Prostate gland (tissue), 2 donors: ENCODE results near the gene CFAP53. TPM values are rescaled to one million over a fixed set of nuclear protein-coding genes. Genes with fewer than 3 reads are reported as not detected.

Experiments
- DNase-seq: peaks from one replicate; pipeline ENCODE4 v3.0.0-alpha.2; 2019; ENCODE audit warnings: low spot score
- H3K27ac ChIP-seq, 2 donors: fragments of 200-600 bp; sonication (generic); 2 replicates each; pipeline ENCODE4 v1.5.1; 2017 to 2019
- H3K27me3 ChIP-seq: fragments of 200-600 bp; sonication (generic); replicated peaks from 2 replicates; pipeline ENCODE4 v1.5.1; 2019; ENCODE audit not compliant: insufficient read depth
- H3K36me3 ChIP-seq, 2 donors: fragments of 200-600 bp; sonication (generic); 1 replicate in 1 of 2; 2 replicates in 1 of 2; pipeline versions ENCODE4 v1.5.1 to v1.8.1; 2017 to 2019
- H3K4me1 ChIP-seq: fragments of 200-600 bp; sonication (generic); replicated peaks from 2 replicates; pipeline ENCODE4 v1.5.1; 2019
- H3K4me3 ChIP-seq, 2 donors: fragments of 200-600 bp; sonication (generic); 2 replicates each; pipeline ENCODE4 v1.5.1; 2017 to 2019
- H3K9me3 ChIP-seq: fragments of 200-600 bp; sonication (generic); 2 replicates; pipeline ENCODE4 v1.5.1; 2017
- CTCF ChIP-seq, 4 experiments: fragments of 200-600 bp in 2 of 4; fragments of 450-650 bp in 2 of 4; sonication (generic) in 2 of 4; IDR thresholded peaks; 1 replicate in 3 of 4; 2 replicates in 1 of 4; pipeline ENCODE4 v1.5.1; 2016 to 2019; ENCODE audit warnings: antibody characterized with exemption in 4 of 4, mild to moderate bottlenecking in 2 of 4, moderate library complexity in 2 of 4
- POLR2A ChIP-seq: fragments of 450-650 bp; IDR thresholded peaks from one replicate; pipeline ENCODE4 v1.6.1; 2016; ENCODE audit warnings: antibody characterized with exemption, mild to moderate bottlenecking
- POLR2AphosphoS5 ChIP-seq: sonication (generic); formaldehyde crosslinking; IDR thresholded peaks from one replicate; pipeline ENCODE4 v1.6.1; 2017; ENCODE audit warnings: antibody characterized with exemption
- WGBS: methylation state at CpG from one replicate; pipeline ENCODE4 v1.1.5; 2018; 5-methylcytosine and 5-hydroxymethylcytosine counted together
- intact Hi-C: fragments of 100-400 bp; cut with DNase I; formaldehyde crosslinking; loops from one replicate; pipeline ENCODE4 v1.14.2; 2022
- total RNA-seq, 2 donors: library from RNA; depleted of rRNA; stranded (reverse); fragments of >200 nt; gene quantifications; one replicate each; pipeline ENCODE4 v1.1.0, GENCODE V29; 2016

CFAP53 gene
- total RNA-seq, 2 donors from 2014 or later = 0.59 to 4.7 TPM

- no peaks in the 10 kb centered on the region for H3K4me1 ChIP-seq
- DNase-seq = no peak
- TF ChIP-seq POLR2A (no peak), POLR2AphosphoS5 (no peak), CTCF (IDR thresholded peaks at IDR 0.05) (no peak)
- WGBS = 84% methylated on average over 5 of the region's 5 CpGs
- no peaks in the 10 kb centered on the region for H3K9me3 ChIP-seq
- H3K27ac ChIP-seq = no peak overlapping the region
- H3K36me3 ChIP-seq = peaks cover 44% of the 10 kb centered on the region in 2 donors
- no peak overlapping the region for H3K4me3 ChIP-seq
- no peaks in the 10 kb centered on the region for H3K27me3 ChIP-seq
- intact Hi-C loops = no loop called here
Observed at GRCh38 chr18:50272568-50272967, 6.3 kb upstream of the CFAP53 start.

GRCh38 chr18:50268022-50268747, 1.9 kb upstream of the CFAP53 start:
- no peak for DNase-seq
- WGBS = 33% methylated on average over 56 of the region's 56 CpGs
- intact Hi-C loops = no loop called here

DNA sequence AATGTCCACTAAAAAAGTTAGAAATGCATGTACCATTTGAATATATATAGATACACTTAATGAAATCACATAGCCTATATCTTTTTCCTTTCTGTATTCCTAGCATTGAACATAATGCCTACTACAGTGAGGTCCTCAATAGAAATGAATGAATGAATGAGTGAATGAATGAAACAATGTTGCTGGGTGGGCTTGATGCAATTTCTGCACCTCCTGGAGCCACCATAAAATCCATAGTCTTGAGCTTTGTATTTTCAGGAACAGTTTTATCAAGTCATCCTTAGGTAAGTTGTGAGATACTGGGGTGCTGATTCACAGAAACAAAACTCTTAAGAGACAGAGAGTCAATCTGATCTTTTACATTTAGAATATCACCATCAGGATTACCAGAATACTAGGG, 3.3 kb downstream of the CFAP53 start:
- DNase-seq = no peak
- TF ChIP-seq CTCF (IDR thresholded peaks at IDR 0.05) (no peak), POLR2AphosphoS5 (no peak), POLR2A (no peak)
- Histone ChIP-seq H3K27me3 (no peaks in the 10 kb centered on the region), H3K4me1 (no peaks in the 10 kb centered on the region), H3K4me3 (no peak overlapping the region), H3K9me3 (no peaks in the 10 kb centered on the region), H3K27ac (no peak overlapping the region), H3K36me3 (no peaks in the 10 kb centered on the region)
- intact Hi-C loops = no loop called here

More at GRCh38 chr18:50268022-50268747, 1.9 kb upstream of the CFAP53 start:
- Histone ChIP-seq H3K9me3 (no peaks in the 10 kb centered on the region), H3K4me3 (peak overlapping the region; percentile 21 to 25), H3K4me1 (no peaks in the 10 kb centered on the region), H3K27me3 (no peaks in the 10 kb centered on the region), H3K27ac (peak overlapping the region in 1 of 2 donors; percentile 46), H3K36me3 (peaks cover 12 to 13% of the 10 kb centered on the region in 2 donors)
- TF ChIP-seq POLR2A = no peak
- TF ChIP-seq CTCF (IDR thresholded peaks at IDR 0.05) = peak in 3 of 4 experiments; percentile 25 to 48 (median 30)

- H3K4me3 ChIP-seq = no peak overlapping the region
- no peak for DNase-seq
- intact Hi-C loops = no loop called here
Observed at GRCh38 chr18:50250935-50251334, 15.4 kb downstream of the CFAP53 start.

More at GRCh38 chr18:50250935-50251334, 15.4 kb downstream of the CFAP53 start:
- H3K9me3 ChIP-seq = no peaks in the 10 kb centered on the region
- H3K36me3 ChIP-seq = no peaks in the 10 kb centered on the region
- TF ChIP-seq POLR2AphosphoS5 (no peak), CTCF (IDR thresholded peaks at IDR 0.05) (no peak), POLR2A (no peak)
- H3K4me1 ChIP-seq = no peaks in the 10 kb centered on the region
- WGBS = 42% methylated on average over 3 of the region's 3 CpGs
- no peaks in the 10 kb centered on the region for H3K27me3 ChIP-seq
- H3K27ac ChIP-seq = no peak overlapping the region
